Endodermal cell (in vitro differentiated cells): ENCODE results near the gene GNAS-AS1. TPM values are rescaled to one million over a fixed set of nuclear protein-coding genes. Genes with fewer than 3 reads are reported as not detected.

Source experiments
- DNase-seq: peaks from one replicate; pipeline ENCODE4 v3.0.0-alpha.2; 2017
- H3K27ac ChIP-seq: 2 replicates; pipeline ENCODE4 v1.5.1; 2013; ENCODE audit warnings: mild to moderate bottlenecking, low read depth, low read length, moderate library complexity
- H3K27me3 ChIP-seq: 2 replicates; pipeline ENCODE4 v1.6.1; 2013; ENCODE audit warnings: mild to moderate bottlenecking, low read length, moderate library complexity; ENCODE audit not compliant: insufficient read depth, control insufficient read depth, poor library complexity, severe bottlenecking
- H3K36me3 ChIP-seq: 2 replicates; pipeline ENCODE4 v1.7.0; 2013; ENCODE audit warnings: mild to moderate bottlenecking, low read length, moderate library complexity; ENCODE audit not compliant: control insufficient read depth, insufficient read depth
- H3K4me1 ChIP-seq: one replicate; pipeline ENCODE4 v1.7.0; 2013; ENCODE audit warnings: low read length; ENCODE audit not compliant: control insufficient read depth, insufficient read depth
- H3K4me3 ChIP-seq: 2 replicates; pipeline ENCODE4 v1.5.1; 2013; ENCODE audit warnings: mild to moderate bottlenecking, low read length, moderate library complexity
- H3K9ac ChIP-seq: 2 replicates; pipeline ENCODE4 v1.6.1; 2013; ENCODE audit warnings: mild to moderate bottlenecking, low read length, moderate library complexity; ENCODE audit not compliant: poor library complexity, severe bottlenecking; ENCODE audit errors: extremely low read depth
- H3K9me3 ChIP-seq: 2 replicates; pipeline ENCODE4 v1.6.1; 2013; ENCODE audit warnings: mild to moderate bottlenecking, low read length, moderate library complexity; ENCODE audit not compliant: control insufficient read depth
- H3K27ac Mint-ChIP-seq: 2 replicates; pipeline ENCODE4 v1.8.0; 2020; ENCODE audit warnings: mixed read lengths
- H3K27me3 Mint-ChIP-seq: 2 replicates; pipeline ENCODE4 v1.8.0; 2021; ENCODE audit warnings: mild to moderate bottlenecking, mixed read lengths; ENCODE audit not compliant: insufficient read depth
- H3K36me3 Mint-ChIP-seq: 2 replicates; pipeline ENCODE4 v1.8.0; 2020; ENCODE audit warnings: low read depth, mixed read lengths
- H3K4me1 Mint-ChIP-seq: 2 replicates; pipeline ENCODE4 v1.8.0; 2020; ENCODE audit warnings: mixed read lengths
- H3K4me3 Mint-ChIP-seq: 2 replicates; pipeline ENCODE4 v1.8.0; 2020; ENCODE audit warnings: mild to moderate bottlenecking, moderate library complexity, mixed read lengths
- H3K9me3 Mint-ChIP-seq: 2 replicates; pipeline ENCODE4 v1.8.0; 2020; ENCODE audit warnings: mild to moderate bottlenecking, mixed read lengths
- CTCF ChIP-seq: fragments of 200-600 bp; sonication (generic); conservative IDR thresholded peaks from 2 replicates; pipeline ENCODE4 v1.5.0; 2021; ENCODE audit warnings: antibody characterized with exemption, mild to moderate bottlenecking
- WGBS, 2 experiments: methylation state at CpG; one replicate each; pipeline versions ENCODE4 v1.1.5 to v1.1.7; 2013; ENCODE audit warnings: missing lambda C conversion rate in 2 of 2, mixed read lengths in 1 of 2; ENCODE audit not compliant: insufficient coverage in 1 of 2, insufficient read length in 1 of 2; 5-methylcytosine and 5-hydroxymethylcytosine counted together
- total RNA-seq, 2 donors: library from RNA; stranded (reverse); fragmentation: NEBNext Ultra II Directional in 1 of 2; extraction: Animal tissue kit (Norgen Biotek cat#: 25700) in 1 of 2; gene quantifications; 2 replicates in 1 of 2; 3 replicates in 1 of 2; pipeline ENCODE4 v1.2.1, GENCODE V29; 2021

Gene GNAS-AS1
- total RNA-seq, 2 donors from 2014 or later, result 9.3 to 9.7 TPM

GRCh38 chr20:58778760-58779159, 71.9 kb downstream of the GNAS-AS1 start:
- peaks cover 9% of the 10 kb centered on the region for H3K4me1 Mint-ChIP-seq
- no peaks in the 10 kb centered on the region for H3K36me3 ChIP-seq
- H3K9me3 Mint-ChIP-seq, result no peaks in the 10 kb centered on the region
- TF ChIP-seq CTCF, result no peak
- H3K4me3 ChIP-seq, result no peak overlapping the region
- no peak overlapping the region for H3K9ac ChIP-seq
- no peaks in the 10 kb centered on the region for H3K9me3 ChIP-seq
- H3K36me3 Mint-ChIP-seq, result no peaks in the 10 kb centered on the region
- H3K4me1 ChIP-seq, result no peaks in the 10 kb centered on the region
- H3K4me3 Mint-ChIP-seq, result no peak overlapping the region
- H3K27ac ChIP-seq, result no peak overlapping the region
- 88 to 90% methylated on average over 7 to 9 of the region's 9 CpGs for WGBS, 2 experiments
- H3K27ac Mint-ChIP-seq, result no peak overlapping the region
- H3K27me3 Mint-ChIP-seq, result peaks cover 3% of the 10 kb centered on the region
- no peaks in the 10 kb centered on the region for H3K27me3 ChIP-seq
- no peak for DNase-seq

GRCh38 chr20:58777657-58778056, 73.0 kb downstream of the GNAS-AS1 start:
- Histone ChIP-seq H3K9me3 (no peaks in the 10 kb centered on the region), H3K9ac (no peak overlapping the region), H3K27me3 (no peaks in the 10 kb centered on the region), H3K4me1 (no peaks in the 10 kb centered on the region), H3K4me3 (no peak overlapping the region), H3K27ac (no peak overlapping the region), H3K36me3 (no peaks in the 10 kb centered on the region)
- Mint-ChIP-seq H3K36me3 (no peaks in the 10 kb centered on the region), H3K9me3 (no peaks in the 10 kb centered on the region), H3K27me3 (peaks cover 3% of the 10 kb centered on the region), H3K4me1 (peaks cover 9% of the 10 kb centered on the region), H3K27ac (no peak overlapping the region), H3K4me3 (no peak overlapping the region)
- no peak for DNase-seq
- WGBS, 2 experiments, result 74% methylated on average over 4 to 7 of the region's 7 CpGs
- TF ChIP-seq CTCF, result no peak

GRCh38 chr20:58776109-58776508, 74.6 kb downstream of the GNAS-AS1 start:
- H3K9me3 Mint-ChIP-seq, result no peaks in the 10 kb centered on the region
- Histone ChIP-seq H3K4me1 (no peaks in the 10 kb centered on the region), H3K27me3 (no peaks in the 10 kb centered on the region), H3K4me3 (no peak overlapping the region), H3K9me3 (no peaks in the 10 kb centered on the region), H3K27ac (no peak overlapping the region), H3K36me3 (no peaks in the 10 kb centered on the region), H3K9ac (no peak overlapping the region)
- H3K36me3 Mint-ChIP-seq, result no peaks in the 10 kb centered on the region
- TF ChIP-seq CTCF, result no peak
- no peak overlapping the region for H3K4me3 Mint-ChIP-seq
- DNase-seq, result no peak
- peaks cover 10% of the 10 kb centered on the region for H3K27me3 Mint-ChIP-seq
- no peak overlapping the region for H3K27ac Mint-ChIP-seq
- WGBS, 2 experiments, result 92 to 95% methylated on average over 3 of the region's 3 CpGs
- H3K4me1 Mint-ChIP-seq, result peaks cover 2% of the 10 kb centered on the region
